Uterus (tissue), 4 donors: ENCODE data around the gene ZNF862. TPM values are rescaled to one million over a fixed set of nuclear protein-coding genes. Genes with fewer than 3 reads are reported as not detected.

ENCODE experiments used
- DNase-seq, 2 donors: peaks; one replicate each; pipeline ENCODE4 v3.0.0-alpha.2; 2019 to 2020
- H3K27ac ChIP-seq, 2 donors: fragments of 200-600 bp; sonication (generic); 1 replicate in 1 of 2; 2 replicates in 1 of 2; pipeline ENCODE4 v1.5.1; 2016 to 2018
- H3K27me3 ChIP-seq, 2 donors: fragments of 200-600 bp; sonication (generic); one replicate each; pipeline ENCODE4 v1.5.1; 2018 to 2019; ENCODE audit warnings: control low read depth in 1 of 2
- H3K36me3 ChIP-seq, 2 donors: fragments of 200-600 bp; sonication (generic); one replicate each; pipeline ENCODE4 v1.5.1; 2019; ENCODE audit warnings: control low read depth in 1 of 2
- H3K4me1 ChIP-seq, 2 donors: fragments of 200-600 bp; sonication (generic); one replicate each; pipeline ENCODE4 v1.5.1; 2018 to 2019; ENCODE audit warnings: control low read depth in 1 of 2
- H3K4me3 ChIP-seq, 2 donors: fragments of 200-600 bp; sonication (generic); 1 replicate in 1 of 2; 2 replicates in 1 of 2; pipeline ENCODE4 v1.5.1; 2018 to 2019; ENCODE audit warnings: mild to moderate bottlenecking in 1 of 2
- H3K9me3 ChIP-seq, 2 donors: fragments of 200-600 bp; sonication (generic); one replicate each; pipeline ENCODE4 v1.5.1; 2019; ENCODE audit warnings: control low read depth in 1 of 2
- POLR2A ChIP-seq, 2 donors: fragments of 450-650 bp; IDR thresholded peaks; one replicate each; pipeline ENCODE4 v1.6.1; 2016; ENCODE audit warnings: antibody characterized with exemption in 2 of 2, mild to moderate bottlenecking in 1 of 2, moderate library complexity in 1 of 2
- intact Hi-C: fragments of 100-400 bp; cut with DNase I; formaldehyde crosslinking; loops from one replicate; pipeline ENCODE4 v1.15.1; 2023; ENCODE audit warnings: low total_unique reads
- total RNA-seq, 4 donors: library from RNA; depleted of rRNA in 3 of 4; stranded (reverse); fragments of >200 nt in 3 of 4; gene quantifications; one replicate each; pipeline versions ENCODE4 v1.1.0 to v1.2.4, GENCODE V29; 2014 to 2023
- TF ChIP-seq, protein P1 (sequence below), 4 experiments: fragments of 200-600 bp in 2 of 4; fragments of 450-650 bp in 2 of 4; sonication (generic) in 2 of 4; IDR thresholded peaks; one replicate each; pipeline ENCODE4 v1.5.1; 2016 to 2019; ENCODE audit warnings: antibody characterized with exemption in 4 of 4, mild to moderate bottlenecking in 2 of 4, moderate library complexity in 1 of 4
- donor health status: DM: yes; HTN: yes; CAD: no.

The ZNF862 gene
- total RNA-seq, 4 donors from 2014 or later, result 1.8 to 39.4 (median 14.6) TPM

DNA sequence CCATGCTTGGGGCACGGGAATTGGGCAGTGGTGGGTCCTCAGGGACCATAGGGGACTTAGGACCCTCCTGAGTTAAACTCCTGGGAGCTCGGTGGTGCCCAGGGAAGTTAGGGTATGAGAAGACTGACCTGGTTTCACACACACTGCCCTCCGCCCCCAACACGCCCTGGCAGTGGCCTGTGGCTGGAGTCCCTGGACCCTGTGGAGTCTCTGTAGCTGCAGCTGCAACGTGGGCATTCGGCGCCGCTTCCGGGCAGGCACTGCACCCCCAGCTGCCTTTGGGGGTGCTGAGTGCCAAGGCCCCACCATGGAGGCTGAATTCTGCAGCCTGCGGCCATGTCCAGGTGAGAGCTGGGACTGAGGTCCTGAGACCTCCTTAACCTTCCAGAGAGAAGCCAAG lies 29.9 kb upstream of the ZNF862 start:
- DNase-seq, result no peak

DNA sequence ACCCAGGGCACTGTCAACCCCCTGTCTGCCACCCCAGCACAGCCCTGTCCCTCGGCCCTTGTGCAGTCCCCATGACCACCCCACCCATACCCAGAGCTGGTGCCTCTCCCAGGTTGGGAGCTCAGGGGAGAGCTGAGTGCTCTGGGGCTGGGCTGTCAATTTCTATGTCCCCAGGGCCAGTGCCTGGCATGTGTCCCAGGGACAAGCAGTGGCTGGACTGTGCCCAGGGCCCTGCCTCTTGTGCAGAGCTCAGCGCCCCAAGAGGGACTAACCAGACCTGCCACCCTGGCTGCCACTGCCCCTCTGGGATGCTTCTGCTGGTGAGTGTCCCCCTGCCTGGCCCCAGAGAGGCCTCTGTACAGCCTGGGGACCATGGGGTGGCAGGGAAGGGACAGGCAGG lies 29.0 kb upstream of the ZNF862 start:
- H3K9me3 ChIP-seq, result no peaks in the 10 kb centered on the region

More for the DNA sequence above, 29.9 kb upstream of the ZNF862 start:
- Histone ChIP-seq H3K36me3 (no peaks in the 10 kb centered on the region), H3K27ac (no peak overlapping the region), H3K4me3 (no peak overlapping the region), H3K4me1 (no peaks in the 10 kb centered on the region), H3K9me3 (no peaks in the 10 kb centered on the region), H3K27me3 (no peaks in the 10 kb centered on the region)
- TF ChIP-seq, protein P1, sequence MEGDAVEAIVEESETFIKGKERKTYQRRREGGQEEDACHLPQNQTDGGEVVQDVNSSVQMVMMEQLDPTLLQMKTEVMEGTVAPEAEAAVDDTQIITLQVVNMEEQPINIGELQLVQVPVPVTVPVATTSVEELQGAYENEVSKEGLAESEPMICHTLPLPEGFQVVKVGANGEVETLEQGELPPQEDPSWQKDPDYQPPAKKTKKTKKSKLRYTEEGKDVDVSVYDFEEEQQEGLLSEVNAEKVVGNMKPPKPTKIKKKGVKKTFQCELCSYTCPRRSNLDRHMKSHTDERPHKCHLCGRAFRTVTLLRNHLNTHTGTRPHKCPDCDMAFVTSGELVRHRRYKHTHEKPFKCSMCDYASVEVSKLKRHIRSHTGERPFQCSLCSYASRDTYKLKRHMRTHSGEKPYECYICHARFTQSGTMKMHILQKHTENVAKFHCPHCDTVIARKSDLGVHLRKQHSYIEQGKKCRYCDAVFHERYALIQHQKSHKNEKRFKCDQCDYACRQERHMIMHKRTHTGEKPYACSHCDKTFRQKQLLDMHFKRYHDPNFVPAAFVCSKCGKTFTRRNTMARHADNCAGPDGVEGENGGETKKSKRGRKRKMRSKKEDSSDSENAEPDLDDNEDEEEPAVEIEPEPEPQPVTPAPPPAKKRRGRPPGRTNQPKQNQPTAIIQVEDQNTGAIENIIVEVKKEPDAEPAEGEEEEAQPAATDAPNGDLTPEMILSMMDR (IDR thresholded peaks at IDR 0.05), result no peak
- no peak for TF ChIP-seq POLR2A (IDR thresholded peaks at IDR 0.05)
- intact Hi-C loops, result no loop called here

DNA sequence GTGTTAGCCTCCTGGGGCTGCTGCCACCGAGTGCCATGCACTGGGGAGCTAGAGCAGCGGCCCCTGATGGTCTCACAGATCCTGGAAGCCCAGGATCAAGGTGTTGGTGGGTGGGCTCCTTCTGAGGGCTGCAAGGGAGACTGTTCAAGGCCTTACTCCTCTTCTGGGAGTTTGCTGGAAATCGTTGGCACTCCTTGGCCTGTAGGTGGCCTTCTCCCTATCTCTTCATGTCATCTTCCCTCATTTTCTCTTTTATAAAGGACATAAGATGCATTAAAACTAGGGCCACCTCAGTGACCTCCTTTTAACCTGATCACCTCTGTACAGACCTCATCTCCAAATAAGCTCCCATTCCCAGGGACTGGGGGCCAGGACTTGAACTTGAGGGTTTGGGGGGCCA lies 27.0 kb upstream of the ZNF862 start:
- intact Hi-C loops, result no loop called here
- DNase-seq, result no peak
- Histone ChIP-seq H3K36me3 (no peaks in the 10 kb centered on the region), H3K9me3 (no peaks in the 10 kb centered on the region), H3K27me3 (no peaks in the 10 kb centered on the region), H3K27ac (no peak overlapping the region), H3K4me1 (no peaks in the 10 kb centered on the region), H3K4me3 (no peak overlapping the region)
- no peak for TF ChIP-seq POLR2A (IDR thresholded peaks at IDR 0.05)
- TF ChIP-seq, protein P1 (IDR thresholded peaks at IDR 0.05), result no peak

More for the DNA sequence above, 29.0 kb upstream of the ZNF862 start:
- no peak for DNase-seq
- no peaks in the 10 kb centered on the region for H3K4me1 ChIP-seq
- TF ChIP-seq, protein P1 (IDR thresholded peaks at IDR 0.05), result no peak
- no peak for TF ChIP-seq POLR2A (IDR thresholded peaks at IDR 0.05)
- H3K4me3 ChIP-seq, result no peak overlapping the region
- no peaks in the 10 kb centered on the region for H3K27me3 ChIP-seq
- H3K36me3 ChIP-seq, result no peaks in the 10 kb centered on the region
- intact Hi-C loops, result no loop called here
- no peak overlapping the region for H3K27ac ChIP-seq

DNA sequence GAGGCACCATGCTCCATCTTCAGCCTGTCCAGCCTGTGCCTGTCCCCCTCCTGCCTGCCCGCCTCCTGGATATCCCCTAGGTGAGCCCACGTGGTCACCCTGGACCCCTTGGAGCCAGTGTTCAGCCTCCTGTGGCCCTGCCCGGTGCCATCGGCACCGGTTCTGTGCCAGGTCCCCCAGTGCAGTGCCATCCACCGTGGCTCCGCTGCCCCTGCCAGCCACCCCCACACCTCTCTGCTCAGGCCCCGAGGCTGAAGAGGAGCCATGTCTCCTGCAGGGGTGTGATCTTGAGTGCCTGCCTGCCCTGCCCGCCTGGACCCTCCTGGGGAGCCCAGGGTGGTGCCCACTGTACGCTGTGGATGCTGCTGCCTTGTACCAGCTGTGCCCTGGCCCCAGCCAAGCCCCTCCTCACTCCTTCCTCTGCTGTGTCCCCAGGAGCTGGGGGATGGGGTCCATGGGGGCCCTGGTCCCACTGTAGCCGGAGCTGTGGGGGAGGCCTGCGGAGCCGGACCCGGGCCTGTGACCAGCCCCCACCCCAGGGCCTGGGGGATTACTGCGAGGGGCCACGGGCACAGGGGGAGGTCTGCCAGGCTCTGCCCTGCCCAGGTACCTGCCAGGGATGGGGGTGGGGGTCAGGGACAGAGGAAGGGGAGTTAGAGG lies 26.2 kb upstream of the ZNF862 start:
- Histone ChIP-seq H3K9me3 (no peaks in the 10 kb centered on the region), H3K36me3 (no peaks in the 10 kb centered on the region), H3K4me3 (no peak overlapping the region), H3K4me1 (no peaks in the 10 kb centered on the region), H3K27ac (no peak overlapping the region), H3K27me3 (no peaks in the 10 kb centered on the region)
- DNase-seq, result no peak
- TF ChIP-seq, protein P1 (IDR thresholded peaks at IDR 0.05), result no peak
- TF ChIP-seq POLR2A (IDR thresholded peaks at IDR 0.05), result no peak
- intact Hi-C loops, result no loop called here

DNA sequence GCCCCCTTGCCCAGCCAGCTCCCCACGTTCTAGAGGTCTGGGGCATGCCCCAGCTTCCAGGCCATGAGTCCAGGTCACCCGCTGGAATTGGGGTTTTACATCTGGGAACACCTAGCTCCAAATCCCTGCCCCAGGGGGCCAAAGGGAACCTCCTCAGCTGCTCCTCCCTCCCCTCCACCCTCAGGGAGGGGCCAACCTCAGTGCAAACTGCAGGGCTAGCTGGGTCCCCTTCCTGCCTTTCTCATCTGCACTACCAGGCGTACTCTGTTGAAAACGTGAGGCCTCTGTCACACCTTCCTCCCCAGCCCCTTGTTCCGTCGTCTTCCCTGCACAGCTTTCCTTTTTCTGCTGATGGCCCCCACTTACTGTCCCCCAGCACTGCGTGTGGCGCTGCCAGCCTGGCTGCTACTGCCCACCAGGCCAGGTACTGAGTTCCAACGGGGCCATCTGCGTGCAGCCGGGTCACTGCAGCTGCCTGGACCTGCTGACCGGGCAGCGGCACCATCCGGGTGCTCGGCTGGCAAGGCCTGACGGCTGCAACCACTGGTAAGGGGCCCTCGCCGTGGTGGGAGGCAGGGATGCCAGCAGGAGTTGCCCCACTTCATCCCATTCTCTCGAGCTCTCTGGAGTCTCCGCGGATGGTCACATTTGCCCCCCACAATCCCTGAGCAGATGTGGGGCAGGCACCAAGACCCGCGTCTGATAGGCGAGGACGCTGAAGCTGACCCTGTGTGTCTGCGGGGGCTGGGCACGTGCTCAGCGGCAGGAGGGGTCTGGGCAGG lies 24.7 kb upstream of the ZNF862 start:
- H3K4me3 ChIP-seq, result no peak overlapping the region
- no peaks in the 10 kb centered on the region for H3K36me3 ChIP-seq
- H3K27me3 ChIP-seq, result no peaks in the 10 kb centered on the region
- TF ChIP-seq, protein P1 (IDR thresholded peaks at IDR 0.05), result no peak
- intact Hi-C loops, result no loop called here
- no peak overlapping the region for H3K27ac ChIP-seq
- DNase-seq, result no peak
- H3K9me3 ChIP-seq, result no peaks in the 10 kb centered on the region
- H3K4me1 ChIP-seq, result no peaks in the 10 kb centered on the region
